K562 (cell line): ENCODE results near the gene GFOD1. TPM values are rescaled to one million over a fixed set of nuclear protein-coding genes. Genes with fewer than 3 reads are reported as not detected.
A peak's percentile ranks its signal among the peaks of the same experiment; 100 is the strongest.

Experiments used
- FOXP1 ChIP-seq: sonication (generic); formaldehyde crosslinking; IDR thresholded peaks from 2 replicates; pipeline ENCODE4 v1.8.0; 2022; ENCODE audit warnings: mild to moderate bottlenecking, missing genetic modification reagents
- HDAC3 ChIP-seq: fragments of 450-650 bp; IDR thresholded peaks from 2 replicates; pipeline ENCODE4 v1.6.1; 2018; ENCODE audit warnings: borderline replicate concordance, mild to moderate bottlenecking, moderate library complexity; ENCODE audit not compliant: partially characterized antibody
- MED1 ChIP-seq: sonication (generic); formaldehyde crosslinking; IDR thresholded peaks from 2 replicates; pipeline ENCODE4 v1.8.1; 2023; ENCODE audit warnings: missing genetic modification reagents, borderline replicate concordance
- NCOR1 ChIP-seq: fragments of 450-650 bp; IDR thresholded peaks from 2 replicates; pipeline ENCODE4 v1.6.1; 2016; ENCODE audit warnings: mild to moderate bottlenecking, moderate library complexity
- NRF1 ChIP-seq, 2 experiments: fragments of 450-650 bp; IDR thresholded peaks in 1 of 2; conservative IDR thresholded peaks in 1 of 2; 2 replicates each; pipeline ENCODE4 v1.6.1; 2014; ENCODE audit warnings: mild to moderate bottlenecking in 2 of 2
- POLR2AphosphoS5 ChIP-seq: IDR thresholded peaks from 2 replicates; pipeline ENCODE4 v1.6.1; 2011; ENCODE audit warnings: mild to moderate bottlenecking, low read depth, low read length, moderate library complexity; ENCODE audit not compliant: control insufficient read depth, insufficient read depth
- PTRF ChIP-seq: fragments of 450-650 bp; IDR thresholded peaks from 2 replicates; pipeline ENCODE4 v1.6.1; 2016; ENCODE audit warnings: mild to moderate bottlenecking, missing genetic modification characterization, missing compliant biosample characterization
- RBM25 ChIP-seq: fragments of 200-400 bp; formaldehyde crosslinking; IDR thresholded peaks from 2 replicates; pipeline ENCODE4 v1.6.1; 2018; ENCODE audit warnings: low read length, low read depth, moderate library complexity; ENCODE audit not compliant: severe bottlenecking
- RFX5 ChIP-seq: IDR thresholded peaks from 2 replicates; pipeline ENCODE4 v1.6.1; 2011; ENCODE audit warnings: low read depth, mild to moderate bottlenecking, improper control_type of control experiment, low read length
- SNIP1 ChIP-seq: fragments of 450-650 bp; IDR thresholded peaks from 2 replicates; pipeline ENCODE4 v1.7.1; 2017; ENCODE audit warnings: low read depth, mild to moderate bottlenecking
- TCF3 ChIP-seq: sonication (generic); formaldehyde crosslinking; IDR thresholded peaks from 2 replicates; pipeline ENCODE4 v1.4.0; 2020; ENCODE audit warnings: mild to moderate bottlenecking, missing genetic modification reagents
- ZC3H4 ChIP-seq: sonication (generic); formaldehyde crosslinking; IDR thresholded peaks from 2 replicates; pipeline ENCODE4 v1.9.0; 2021; ENCODE audit warnings: missing genetic modification reagents, borderline replicate concordance
- ZNF121 ChIP-seq: sonication (generic); formaldehyde crosslinking; conservative IDR thresholded peaks from 2 replicates; pipeline ENCODE4 v1.8.0; 2022; ENCODE audit warnings: missing genetic modification reagents
- ZNF318 ChIP-seq, 2 experiments: fragments of 450-650 bp; IDR thresholded peaks; 2 replicates each; pipeline ENCODE4 v1.6.1; 2016; ENCODE audit warnings: mild to moderate bottlenecking in 2 of 2, borderline replicate concordance in 1 of 2, low read depth in 1 of 2, moderate library complexity in 1 of 2
- ZNF512 ChIP-seq: IDR thresholded peaks from 2 replicates; pipeline ENCODE4 v1.6.1; 2016; ENCODE audit warnings: missing genetic modification characterization, missing compliant biosample characterization
- polyA plus RNA-seq, 8 experiments: library from polyadenylated mRNA; depleted of rRNA in 4 of 8; stranded (reverse) in 5 of 8; unstranded in 3 of 8; fragments of >200 nt; fragmentation: Nextera tagmentation in 2 of 8; fragmentation: Illumina TruSeq in 1 of 8; extraction: Ambion mirVana in 2 of 8; extraction: Trizol in 1 of 8; gene quantifications; 2 replicates each; pipeline versions ENCODE4 v1.2.1 to v1.2.3, GENCODE V29; 2011 to 2014; ENCODE audit warnings: inconsistent platforms in 1 of 8, missing spikeins in 1 of 8
- total RNA-seq, 7 experiments: library from RNA; depleted of rRNA in 6 of 7; stranded (reverse); fragments of >200 nt in 6 of 7; fragmentation: Illumina TruSeq in 2 of 7; extraction: Trizol in 2 of 7; gene quantifications; 2 replicates each; pipeline versions ENCODE4 v1.2.1 to v1.2.3, GENCODE V29; 2011 to 2021; ENCODE audit warnings: low replicate concordance in 1 of 7
- TF ChIP-seq, protein P1 (sequence below): sonication (generic); formaldehyde crosslinking; IDR thresholded peaks from 2 replicates; pipeline ENCODE4 v1.8.0; 2022; ENCODE audit warnings: mild to moderate bottlenecking, missing genetic modification reagents
- TF ChIP-seq, protein P2 (sequence below): fragments of 250-450 bp; sonication (Bioruptor Pico); IDR thresholded peaks from 2 replicates; pipeline ENCODE4 v1.5.0; 2022; ENCODE audit warnings: mild to moderate bottlenecking

Gene GFOD1
- total and polyA plus RNA-seq, 9 of the 15 experiments (the other 6 are each of a cell fraction or from before 2014, with no cell fraction given), result 3.8 to 12.0 (median 8.2) TPM

- TF ChIP-seq, protein P1, sequence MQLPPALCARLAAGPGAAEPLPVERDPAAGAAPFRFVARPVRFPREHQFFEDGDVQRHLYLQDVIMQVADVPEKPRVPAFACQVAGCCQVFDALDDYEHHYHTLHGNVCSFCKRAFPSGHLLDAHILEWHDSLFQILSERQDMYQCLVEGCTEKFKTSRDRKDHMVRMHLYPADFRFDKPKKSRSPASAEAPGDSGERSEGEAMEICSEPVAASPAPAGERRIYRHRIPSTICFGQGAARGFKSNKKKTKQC, result no peak
- no peak for TF ChIP-seq SNIP1
- peak; percentile 58 for TF ChIP-seq RBM25
- no peak for TF ChIP-seq ZNF121 (CRISPR knock-in tag)
- no peak for TF ChIP-seq TCF3 (CRISPR knock-in tag)
- TF ChIP-seq NCOR1, result no peak
- TF ChIP-seq, protein P2, sequence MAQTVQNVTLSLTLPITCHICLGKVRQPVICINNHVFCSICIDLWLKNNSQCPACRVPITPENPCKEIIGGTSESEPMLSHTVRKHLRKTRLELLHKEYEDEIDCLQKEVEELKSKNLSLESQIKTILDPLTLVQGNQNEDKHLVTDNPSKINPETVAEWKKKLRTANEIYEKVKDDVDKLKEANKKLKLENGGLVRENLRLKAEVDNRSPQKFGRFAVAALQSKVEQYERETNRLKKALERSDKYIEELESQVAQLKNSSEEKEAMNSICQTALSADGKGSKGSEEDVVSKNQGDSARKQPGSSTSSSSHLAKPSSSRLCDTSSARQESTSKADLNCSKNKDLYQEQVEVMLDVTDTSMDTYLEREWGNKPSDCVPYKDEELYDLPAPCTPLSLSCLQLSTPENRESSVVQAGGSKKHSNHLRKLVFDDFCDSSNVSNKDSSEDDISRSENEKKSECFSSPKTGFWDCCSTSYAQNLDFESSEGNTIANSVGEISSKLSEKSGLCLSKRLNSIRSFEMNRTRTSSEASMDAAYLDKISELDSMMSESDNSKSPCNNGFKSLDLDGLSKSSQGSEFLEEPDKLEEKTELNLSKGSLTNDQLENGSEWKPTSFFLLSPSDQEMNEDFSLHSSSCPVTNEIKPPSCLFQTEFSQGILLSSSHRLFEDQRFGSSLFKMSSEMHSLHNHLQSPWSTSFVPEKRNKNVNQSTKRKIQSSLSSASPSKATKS (CRISPR knock-in tag), result no peak
- no peak for TF ChIP-seq ZNF512 (tag)
- TF ChIP-seq NRF1 (conservative IDR thresholded peaks at IDR 0.05 in 1 of 2, IDR thresholded peaks at IDR 0.05 in 1 of 2), result no peak
- TF ChIP-seq PTRF, result no peak
- no peak for TF ChIP-seq MED1 (CRISPR knock-in tag)
- no peak for TF ChIP-seq ZNF318 (IDR thresholded peaks at IDR 0.05; ENCODE audit: borderline replicate concordance in 1 of 2, low read depth in 1 of 2)
- no peak for TF ChIP-seq FOXP1
- no peak for TF ChIP-seq RFX5
- TF ChIP-seq POLR2AphosphoS5, result no peak
- no peak for TF ChIP-seq HDAC3
- TF ChIP-seq ZC3H4 (CRISPR knock-in tag), result no peak
Observed at GRCh38 chr6:13406781-13407180, 80.6 kb downstream of the GFOD1 start (continued).
